ENCODE results near the gene PNMA8A.
"Not testable (repeated sequence)": the region's sequence is repeated elsewhere in the genome, so short reads cannot be mapped to it uniquely, and the experiment has no call there.

The PNMA8A gene

DNA sequence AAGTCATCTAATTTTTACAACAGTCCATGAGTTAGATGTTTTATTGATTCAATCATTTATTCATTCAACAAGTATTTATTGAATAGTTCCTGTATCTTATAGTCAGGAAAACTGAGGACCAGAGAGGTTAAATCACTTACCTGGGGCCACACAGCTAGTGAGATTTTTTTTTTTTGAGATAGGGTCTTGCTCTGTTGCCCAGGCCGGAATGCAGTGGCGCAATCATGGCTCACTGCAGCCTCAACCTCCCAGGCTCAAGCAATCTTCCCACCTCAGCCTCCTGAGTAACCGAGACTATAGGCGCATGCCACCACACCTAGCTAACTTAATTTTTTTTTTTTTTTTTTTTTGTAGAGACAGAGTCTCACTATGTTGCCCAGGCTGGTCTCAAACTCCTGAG is 35.7 kb downstream of the PNMA8A start:
- not testable (repeated sequence) for DNase-seq (ENCODE audit: low read depth, low spot score); H3K27ac ChIP-seq

DNA sequence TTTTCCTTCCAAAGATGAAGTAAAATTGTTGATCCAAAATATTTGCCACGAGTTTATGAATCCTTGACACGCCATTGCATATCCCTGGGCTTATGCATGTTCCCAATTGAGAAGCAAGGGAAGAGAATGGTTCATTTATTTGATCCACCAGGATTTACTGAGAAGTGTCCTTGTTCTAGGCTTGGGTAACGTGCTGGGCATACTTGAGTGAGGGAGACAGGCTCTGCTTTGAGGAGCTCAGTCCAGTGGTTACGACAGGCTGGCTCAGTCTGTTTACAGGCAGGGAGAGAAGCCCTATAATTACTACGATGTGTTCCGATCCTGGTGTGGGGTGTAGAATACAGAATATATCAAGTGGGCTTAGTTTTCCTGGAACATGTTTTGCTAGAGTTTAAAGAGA is 36.4 kb downstream of the PNMA8A start:
- DNase-seq (ENCODE audit: low read depth, low spot score), result no peak

DNA sequence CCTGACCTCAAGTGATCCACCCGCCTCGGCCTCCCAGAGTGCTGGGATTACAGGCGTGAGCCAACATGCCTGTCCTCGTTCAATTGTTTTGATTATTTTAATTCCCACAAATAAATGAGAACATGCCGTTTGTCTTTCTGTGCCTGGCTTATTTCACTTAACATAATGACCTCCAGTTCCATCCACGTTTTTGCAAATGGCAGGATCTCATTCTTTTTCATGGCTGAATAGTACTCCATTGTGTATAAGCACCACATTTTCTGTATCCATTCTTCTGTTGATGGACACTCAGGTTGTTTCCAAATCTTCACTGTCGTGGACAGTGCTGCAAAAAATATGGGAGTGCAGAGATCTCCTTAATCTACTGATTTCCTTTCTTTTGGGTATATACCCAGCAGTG is 37.9 kb downstream of the PNMA8A start:
- DNase-seq (ENCODE audit: low read depth, low spot score); H3K27ac ChIP-seq: not testable (repeated sequence)

More for the DNA sequence above, 36.4 kb downstream of the PNMA8A start:
- H3K27ac ChIP-seq, result no peak overlapping the region

DNA sequence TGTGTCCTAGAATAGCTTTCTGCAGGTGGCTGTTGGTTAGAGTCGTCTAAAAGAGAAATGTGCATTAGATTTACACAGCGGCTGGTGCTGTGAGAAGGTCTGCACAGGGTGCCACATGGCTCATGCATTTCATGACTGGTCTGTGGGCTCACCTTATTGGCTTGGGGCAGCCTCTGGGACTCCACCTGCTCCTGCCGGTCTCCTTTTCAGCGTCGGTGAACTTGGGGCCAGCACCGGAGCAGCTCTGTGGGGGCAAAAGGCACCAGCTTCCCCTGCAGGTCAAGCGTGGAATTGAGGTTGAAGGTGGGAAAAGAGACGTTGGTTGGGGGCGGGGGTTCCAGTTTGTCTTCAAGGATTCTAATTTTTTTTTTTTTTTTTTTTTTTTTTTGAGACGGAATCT is 39.5 kb downstream of the PNMA8A start:
- no peak overlapping the region for H3K27ac ChIP-seq
- no peak for DNase-seq (ENCODE audit: low read depth, low spot score)

DNA sequence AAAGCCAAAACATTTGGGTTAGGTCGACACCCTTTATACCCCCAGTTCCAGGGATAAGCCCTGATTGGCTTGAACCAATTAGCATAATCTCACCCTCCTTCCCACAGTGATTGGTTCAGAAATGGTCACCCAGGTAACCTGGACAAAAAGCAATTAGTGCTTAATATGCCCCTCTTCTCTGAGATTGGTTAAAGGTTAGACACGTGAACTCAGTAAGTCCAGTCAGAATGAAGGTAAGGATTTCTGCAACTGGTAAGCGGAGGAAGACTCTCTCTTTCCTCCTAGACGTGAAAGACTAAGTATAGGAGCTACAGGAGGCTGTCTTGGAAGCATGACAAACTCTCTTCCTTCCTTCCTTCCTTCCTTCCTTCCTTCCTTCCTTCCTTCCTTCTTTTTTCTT is 41.4 kb downstream of the PNMA8A start:
- no peak for DNase-seq (ENCODE audit: low read depth, low spot score)
- no peak overlapping the region for H3K27ac ChIP-seq

DNA sequence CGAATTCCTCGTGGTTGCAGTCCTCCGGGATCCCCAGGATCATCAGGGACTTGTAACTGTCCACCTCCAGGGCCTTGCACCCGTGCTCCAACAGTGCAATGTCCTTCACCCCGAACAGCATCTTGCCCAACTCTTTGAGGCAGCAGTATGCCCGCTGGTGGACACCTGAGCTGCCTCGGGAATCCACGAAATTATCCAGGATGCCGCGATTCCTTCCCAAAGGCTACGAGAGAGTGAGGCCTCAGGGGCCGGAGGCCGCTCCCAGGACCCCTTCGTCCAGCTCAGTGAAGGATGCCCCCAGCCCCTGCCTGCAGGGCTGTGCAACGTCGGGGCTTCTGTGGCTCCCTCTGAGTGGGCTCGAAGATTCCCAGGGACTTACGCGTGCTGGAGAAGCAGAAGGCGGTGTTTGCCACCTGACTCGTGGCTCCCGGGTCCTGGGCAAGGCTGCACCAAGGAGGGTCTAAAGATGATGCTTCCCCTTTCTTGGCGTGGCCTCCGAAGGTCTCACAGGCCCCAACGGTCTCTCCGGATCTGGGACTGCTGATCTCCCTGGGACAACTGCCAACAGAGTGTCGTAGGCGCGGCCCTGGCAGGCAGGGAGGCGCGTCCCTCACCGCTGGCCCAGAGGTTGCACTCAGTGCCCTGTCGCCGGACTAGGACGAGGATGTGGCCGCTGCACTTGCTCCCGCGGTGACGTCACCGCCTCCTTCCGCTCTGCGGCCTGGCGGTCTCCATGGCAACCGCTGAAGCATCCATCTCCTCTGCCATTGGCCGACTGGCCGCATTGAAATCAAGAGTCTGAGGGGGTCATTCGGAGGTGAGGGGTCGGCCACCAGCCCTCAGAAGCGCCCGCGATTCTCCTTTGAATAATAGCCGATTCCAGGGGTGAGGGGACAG is 42.9 kb downstream of the PNMA8A start, which contains the start of gene PNMA8C:
PNMA8C (minus strand) TSS at position 698 of the 897 bp plus-strand sequence; CDS start at position 121, 577 bp downstream.
- H3K27ac ChIP-seq, result no peak within 1 kb of the TSS
- no peak for DNase-seq (ENCODE audit: low read depth, low spot score)

DNA sequence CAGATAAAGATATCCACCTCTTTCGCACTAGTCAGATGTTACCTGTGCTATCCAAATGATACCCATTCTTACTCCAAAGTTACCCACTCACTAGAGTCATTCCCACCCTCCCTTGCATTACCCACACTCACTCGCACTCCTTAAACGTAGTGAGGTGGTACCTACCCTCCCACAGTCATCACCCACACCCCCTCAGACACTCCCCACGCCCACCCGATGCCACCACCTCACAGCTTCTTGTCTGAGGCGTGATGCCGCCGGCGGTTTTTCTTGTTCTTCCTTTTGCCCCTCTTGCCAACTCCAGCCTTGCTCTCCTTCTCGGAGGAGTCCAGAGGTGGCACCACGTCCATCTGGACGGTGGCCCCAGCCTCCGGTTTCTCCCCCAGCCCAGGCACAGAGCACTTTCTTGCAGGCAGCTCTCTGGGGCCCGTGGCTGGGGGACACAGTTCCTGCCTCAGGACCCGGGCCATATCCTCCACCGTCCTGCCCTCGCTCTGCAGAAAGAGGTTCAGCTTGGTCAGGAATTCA is 43.8 kb downstream of the PNMA8A start:
- no peak for DNase-seq (ENCODE audit: low read depth, low spot score)

DNA sequence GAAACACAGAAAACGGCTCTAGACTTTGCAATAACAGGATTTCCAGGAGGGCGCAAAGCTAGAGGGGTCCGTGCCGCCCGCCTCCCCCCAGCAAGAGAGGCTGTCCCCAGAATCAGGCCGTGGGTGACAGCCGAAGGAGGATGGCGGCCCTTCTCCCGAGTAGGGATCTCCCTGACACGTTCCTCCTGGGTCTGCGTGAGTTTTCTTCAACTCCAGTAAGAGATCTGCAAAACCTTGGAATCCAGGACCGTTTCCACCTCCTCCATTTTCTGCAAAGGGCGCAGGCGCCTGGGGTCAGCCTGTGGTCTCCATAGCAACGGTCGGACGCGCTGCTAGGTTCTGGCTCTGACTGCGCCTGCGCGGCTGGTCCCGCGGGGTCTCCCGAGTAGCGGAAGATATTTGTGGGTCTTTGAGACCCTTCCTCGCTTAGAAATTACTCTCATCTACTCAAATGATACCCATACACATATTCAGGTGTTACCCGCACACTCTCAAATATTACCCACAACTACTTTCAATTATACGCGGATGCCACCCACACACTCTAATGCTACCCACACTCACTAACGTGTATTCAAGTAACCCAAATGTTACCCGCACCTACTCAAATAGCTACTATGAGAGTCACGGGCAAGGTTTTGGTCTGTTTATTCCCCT is 44.7 kb downstream of the PNMA8A start:
- H3K27ac ChIP-seq, result no peak overlapping the region
- no peak for DNase-seq (ENCODE audit: low read depth, low spot score)

More for the DNA sequence above, 43.8 kb downstream of the PNMA8A start:
- H3K27ac ChIP-seq, result no peak overlapping the region

DNA sequence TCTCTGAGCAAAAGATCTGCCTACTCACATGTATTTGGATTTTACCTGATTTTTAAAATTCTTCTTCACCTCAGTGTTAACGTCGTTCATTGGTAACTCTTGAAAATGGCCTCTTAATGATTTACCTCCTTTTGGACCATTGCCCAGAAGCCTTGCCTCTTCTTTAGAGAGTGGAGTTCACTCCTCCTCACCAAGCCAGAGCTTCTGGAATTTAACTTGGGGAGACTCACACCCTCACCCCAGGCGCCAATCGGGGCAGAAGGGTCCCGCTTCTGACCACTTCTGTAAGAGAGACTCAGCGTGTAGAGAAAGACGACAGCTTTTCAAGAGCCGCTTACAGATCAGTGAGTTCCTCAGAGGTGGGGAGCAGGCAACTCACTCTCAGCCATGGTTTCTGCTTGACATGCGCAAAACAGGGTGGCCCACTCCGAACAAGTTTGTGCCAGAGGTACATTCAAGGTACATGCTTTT is 45.3 kb downstream of the PNMA8A start:
- DNase-seq (ENCODE audit: low read depth, low spot score), result no peak
- no peak overlapping the region for H3K27ac ChIP-seq

DNA sequence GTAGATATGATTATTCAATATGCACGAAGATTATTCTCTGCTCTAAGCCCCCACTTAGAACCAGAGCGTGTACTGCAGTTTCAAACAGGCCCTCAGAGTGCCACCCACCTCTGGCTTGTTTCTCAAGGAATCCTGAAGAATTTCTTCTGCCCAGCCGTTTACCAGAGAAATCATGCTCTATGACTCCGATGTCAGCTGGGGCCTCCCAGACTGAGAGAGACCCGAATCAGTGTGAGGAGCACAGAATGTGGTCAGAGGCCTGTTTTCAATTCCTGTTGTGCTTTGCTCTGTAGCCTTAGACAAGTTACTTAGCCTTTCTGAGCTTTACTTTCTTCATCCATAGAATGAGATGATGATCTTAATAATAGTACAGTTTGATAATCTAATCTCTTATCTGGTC is 48.2 kb downstream of the PNMA8A start:
- H3K27ac ChIP-seq, result no peak overlapping the region
- no peak for DNase-seq (ENCODE audit: low read depth, low spot score)

DNA sequence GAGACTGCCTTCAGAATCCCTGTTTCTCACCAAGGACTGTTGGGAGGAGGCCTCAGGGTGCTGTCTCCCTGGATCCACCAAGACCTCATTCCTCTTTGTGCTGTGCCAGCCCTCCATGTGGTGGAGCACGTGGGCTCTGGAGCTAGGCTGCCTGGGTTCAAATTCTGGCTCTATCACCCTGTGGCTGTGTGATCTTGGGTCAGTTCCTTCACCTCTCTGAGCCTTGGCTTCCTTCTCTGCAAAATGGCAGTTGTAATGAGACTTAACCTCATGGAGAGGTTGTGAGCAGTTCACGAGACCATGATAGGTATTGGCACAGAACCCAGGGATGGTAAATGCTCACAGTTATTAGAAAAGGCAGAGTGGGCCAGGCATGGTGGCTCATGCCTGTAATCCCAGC is 49.0 kb downstream of the PNMA8A start:
- H3K27ac ChIP-seq, result no peak overlapping the region
- no peak for DNase-seq (ENCODE audit: low read depth, low spot score)

DNA sequence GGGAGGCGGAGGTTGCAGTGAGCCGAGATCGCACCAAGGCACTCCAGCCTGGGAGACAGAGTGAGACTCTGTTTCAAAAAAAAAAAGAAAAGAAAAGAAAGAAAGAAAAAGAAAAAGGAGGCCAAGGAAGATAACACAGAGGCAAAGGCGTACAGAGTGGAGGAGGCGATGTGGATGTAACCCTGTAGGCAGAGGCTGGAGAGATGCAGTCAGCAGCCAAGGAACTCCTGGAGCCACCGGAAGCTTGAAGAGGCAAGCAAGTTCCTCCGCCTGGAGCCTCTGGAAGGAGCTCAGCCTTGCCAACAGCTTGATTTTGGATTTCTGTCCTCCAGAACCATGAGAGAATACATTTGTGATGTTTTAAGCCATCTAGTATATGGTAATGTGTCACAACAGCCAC is 51.3 kb downstream of the PNMA8A start:
- no peak overlapping the region for H3K27ac ChIP-seq
- DNase-seq (ENCODE audit: low read depth, low spot score), result no peak
